NCI-H345 treated with DMSO at 0.1 percent for 48 hours (cell line): ENCODE measurements around the gene MRPL32.
"Not testable (repeated sequence)": the region's sequence is repeated elsewhere in the genome, so short reads cannot be mapped to it uniquely, and the experiment has no call there.

Experiments used
- DNase-seq: peaks from one replicate; lab custom pipeline; 2025; ENCODE audit not compliant: unreplicated experiment; lab: John Stamatoyannopoulos, UW

MRPL32 gene

DNA sequence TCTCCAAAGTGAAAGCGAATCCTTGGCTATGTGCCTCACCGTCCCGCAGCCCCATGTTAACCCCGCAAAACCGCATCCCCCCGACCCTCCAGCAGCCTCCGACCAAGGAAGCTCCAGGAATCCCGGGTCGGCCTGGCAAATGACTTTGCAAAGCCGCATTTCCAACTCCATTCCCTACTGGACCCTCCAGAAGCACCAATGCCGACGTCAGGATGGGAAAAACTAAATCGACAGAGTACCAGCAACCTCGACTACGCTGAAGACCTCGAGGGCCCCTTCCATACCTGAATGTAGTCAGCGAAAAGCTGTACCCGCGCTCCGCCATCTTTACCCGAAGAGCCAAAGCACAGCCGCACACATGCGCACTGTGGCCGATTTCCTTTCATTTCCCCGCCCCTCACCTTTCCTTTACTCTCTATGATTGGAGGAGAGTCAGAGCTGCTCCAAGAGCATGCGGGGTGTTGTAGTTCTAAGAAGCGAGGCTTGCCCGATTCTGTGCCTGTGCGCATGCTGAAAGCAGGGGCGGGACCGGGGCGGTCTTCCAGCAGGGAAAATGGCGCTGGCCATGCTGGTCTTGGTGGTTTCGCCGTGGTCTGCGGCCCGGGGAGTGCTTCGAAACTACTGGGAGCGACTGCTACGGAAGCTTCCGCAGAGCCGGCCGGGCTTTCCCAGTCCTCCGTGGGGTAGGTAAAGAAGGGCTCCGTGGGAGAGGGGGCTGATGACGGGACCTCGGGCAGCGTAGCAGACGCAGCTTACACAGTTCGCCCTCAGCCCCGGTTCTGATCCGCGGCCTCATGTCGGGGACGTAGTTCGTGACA is at the start of gene MRPL32, which contains the start of gene PSMA2:
Gene MRPL32, plus strand, starts transcription at position 543 of the 818 bp plus-strand sequence. Its CDS starts 11 bp downstream, at position 554.
Gene PSMA2, minus strand, starts transcription at position 341 of the 818 bp plus-strand sequence. Its CDS starts 16 bp downstream, at position 325.
- DNase-seq: peak; percentile 99

DNA sequence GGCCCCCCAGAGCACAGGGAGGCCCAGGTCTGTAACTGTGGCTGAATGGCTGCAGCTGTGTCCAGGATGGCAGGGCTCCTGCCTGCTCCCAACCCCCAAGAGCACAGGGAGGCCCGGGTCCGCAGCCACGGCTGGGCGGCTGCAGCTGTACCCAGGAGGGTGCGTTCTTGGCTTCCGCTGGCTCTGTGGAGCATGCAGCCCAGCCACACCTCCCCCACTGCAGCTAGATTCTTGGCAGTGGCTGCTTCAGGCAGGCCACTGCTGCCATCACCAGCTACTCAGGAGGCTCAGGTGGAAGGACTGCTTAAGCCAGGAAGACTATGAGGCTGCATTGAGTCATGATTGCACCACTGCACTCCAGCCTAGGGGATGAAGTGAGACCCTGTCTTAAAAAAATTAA is 48.2 kb upstream of the MRPL32 start:
- no peak for DNase-seq

DNA sequence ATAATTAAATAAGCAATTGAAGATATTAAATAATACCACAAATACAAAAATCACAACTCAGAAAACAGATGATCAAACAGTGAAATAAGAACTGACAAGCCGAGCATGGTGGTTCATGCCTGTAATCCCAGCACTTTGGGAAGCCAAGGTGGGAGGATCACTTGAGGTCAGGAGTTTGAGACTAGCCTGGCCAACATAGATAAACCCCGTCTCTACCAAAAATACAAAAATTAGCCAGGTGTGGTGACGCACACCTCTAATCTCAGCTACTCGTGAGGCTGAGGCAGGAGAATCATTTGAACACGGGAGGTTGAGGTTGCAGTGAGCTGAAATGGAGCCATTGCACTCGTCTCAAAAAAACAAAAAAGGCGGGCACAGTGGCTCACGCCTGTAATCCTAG is 47.0 kb upstream of the MRPL32 start:
- not testable (repeated sequence) for DNase-seq

DNA sequence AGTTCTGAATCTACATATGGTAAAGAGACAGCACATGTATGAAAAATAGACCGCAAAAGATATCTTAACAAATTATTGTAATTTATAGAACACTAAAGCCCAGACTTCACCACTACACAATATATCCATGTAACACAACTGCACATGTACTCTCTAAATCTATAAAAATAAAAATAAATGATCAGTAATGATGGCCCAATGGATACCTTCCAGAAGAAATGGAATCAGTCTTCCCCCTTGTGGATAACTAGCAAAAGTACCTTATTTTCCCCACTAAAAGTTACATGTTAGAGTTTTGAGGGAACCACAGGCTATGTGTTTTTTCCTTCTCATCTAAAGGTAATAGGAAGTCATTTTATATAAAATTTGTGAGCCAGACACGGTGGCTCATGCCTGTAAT is 46.0 kb upstream of the MRPL32 start:
- DNase-seq: no peak

DNA sequence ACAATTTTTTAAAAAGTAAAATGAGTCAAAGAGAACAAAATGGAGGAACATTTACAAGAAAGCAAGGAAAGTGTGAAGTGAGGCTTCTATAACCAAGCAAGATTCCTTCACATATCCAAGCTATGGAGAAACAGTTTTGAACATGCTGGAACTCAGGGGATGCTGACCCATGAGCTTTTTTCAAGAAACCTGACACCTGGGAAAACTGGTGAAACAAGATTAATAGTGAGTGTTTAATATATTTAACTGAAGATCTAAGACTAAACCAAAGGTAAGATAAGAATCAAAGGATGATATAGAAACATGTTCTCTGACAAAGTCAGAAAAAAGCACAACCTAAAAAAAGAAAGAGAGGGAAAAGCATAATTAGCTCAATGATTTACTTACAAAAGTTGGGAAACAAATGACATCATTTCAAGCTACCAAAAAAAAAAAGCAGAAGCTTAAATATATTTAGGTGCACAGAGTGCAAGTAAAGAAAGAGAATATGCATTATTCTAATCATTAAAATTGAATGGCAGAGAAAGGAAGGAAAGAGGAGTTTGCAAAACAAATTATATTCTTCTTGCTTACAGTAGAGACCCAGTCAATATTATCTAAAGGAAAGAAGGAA is 45.2 kb upstream of the MRPL32 start:
- DNase-seq: no peak

DNA sequence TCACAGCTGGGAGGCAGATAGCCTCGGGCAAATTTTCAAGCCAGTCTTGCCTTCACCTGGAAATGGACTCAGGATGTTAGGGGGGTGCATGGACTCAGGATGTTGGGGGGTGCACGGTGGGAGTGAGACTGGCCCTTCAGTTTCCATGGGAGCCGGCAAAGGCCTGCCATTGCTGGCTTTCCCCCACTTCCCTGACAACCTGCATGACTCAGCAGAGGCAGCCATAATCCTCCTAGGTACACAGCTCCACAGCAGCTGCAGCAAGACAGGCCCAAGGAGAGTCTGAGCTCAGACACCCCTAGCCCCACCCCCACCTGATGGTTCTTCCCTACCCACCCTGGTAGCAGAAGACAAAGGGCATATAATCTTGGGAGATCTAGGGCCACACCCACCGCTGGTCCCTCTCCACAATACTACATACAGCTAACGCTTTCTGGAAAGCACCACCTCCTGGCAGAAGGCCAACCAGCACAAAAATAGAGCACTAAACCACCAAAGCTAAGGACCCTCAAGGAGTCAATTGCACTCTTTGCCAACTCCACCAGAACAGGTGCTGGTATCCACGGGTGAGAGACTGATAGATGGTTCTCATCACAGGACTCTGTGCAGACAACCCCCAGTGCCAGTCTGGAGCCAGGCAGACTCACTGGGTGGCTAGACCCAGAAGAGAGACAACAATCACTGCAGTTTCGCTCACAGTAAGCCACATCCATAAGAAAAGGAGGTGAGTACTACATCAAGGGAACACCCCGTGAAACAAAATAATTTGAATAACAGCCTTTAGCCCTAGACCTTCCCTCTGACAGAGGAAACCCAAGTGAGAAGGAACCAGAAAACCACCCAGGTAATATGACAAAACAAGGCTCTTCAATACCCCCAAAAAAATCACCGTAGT is 38.6 kb upstream of the MRPL32 start:
- peak; percentile 71 for DNase-seq

DNA sequence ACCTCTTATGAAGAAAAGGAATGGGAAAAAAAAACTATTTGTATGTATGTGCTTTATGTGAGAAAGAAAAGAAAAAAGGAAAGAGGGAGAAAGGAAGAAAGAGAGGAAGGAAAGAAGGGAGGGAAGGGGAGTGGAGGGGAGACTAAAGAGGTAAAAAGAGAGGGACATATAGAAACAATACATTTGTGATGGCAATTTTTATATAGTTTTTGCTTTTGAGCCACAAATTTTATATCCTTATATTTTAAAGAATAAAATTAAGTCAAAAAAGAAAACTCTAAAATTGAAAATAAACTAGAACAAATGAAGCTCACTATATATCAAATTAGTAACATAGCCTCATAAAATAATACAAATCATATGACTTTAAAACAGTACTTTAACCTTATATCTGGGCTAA is 31.3 kb upstream of the MRPL32 start:
- DNase-seq: no peak

DNA sequence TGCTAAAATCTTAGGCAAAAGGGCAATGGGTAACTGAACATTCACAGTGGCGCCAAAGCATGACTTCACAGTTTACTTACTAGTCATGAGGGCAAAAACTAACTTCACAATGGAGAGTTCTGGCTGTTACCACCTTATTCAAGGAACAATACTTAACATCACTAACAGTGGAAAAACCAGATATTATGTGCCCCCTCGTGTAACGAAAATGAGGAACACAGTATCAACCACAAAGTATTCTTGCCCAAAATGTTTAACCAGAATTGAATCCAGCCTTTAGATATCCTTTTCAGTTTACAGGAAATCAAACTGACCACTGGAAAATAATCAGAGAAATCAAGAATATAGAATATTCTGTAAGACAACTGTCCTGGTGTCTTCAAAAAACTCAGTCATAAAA is 29.8 kb upstream of the MRPL32 start:
- no peak for DNase-seq

DNA sequence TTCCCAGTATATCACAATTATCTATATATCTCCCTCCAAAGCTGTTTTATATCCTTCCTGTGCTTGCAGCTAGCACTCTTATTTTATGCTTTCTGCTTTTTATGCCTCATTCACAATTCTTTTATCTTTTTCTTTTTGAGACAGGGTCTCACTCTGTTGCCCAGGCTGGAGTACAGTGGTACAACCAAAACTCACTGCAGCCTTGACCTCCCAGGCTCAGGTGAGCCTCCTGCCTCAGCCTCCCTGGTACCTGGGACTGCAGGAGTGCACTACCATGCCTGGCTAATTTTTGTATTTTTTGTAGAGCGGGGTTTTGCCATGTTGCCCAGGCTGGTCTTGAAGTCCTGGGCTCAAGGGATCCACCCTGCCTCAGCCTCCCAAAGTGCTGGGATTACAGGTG is 26.0 kb upstream of the MRPL32 start:
- no peak for DNase-seq

DNA sequence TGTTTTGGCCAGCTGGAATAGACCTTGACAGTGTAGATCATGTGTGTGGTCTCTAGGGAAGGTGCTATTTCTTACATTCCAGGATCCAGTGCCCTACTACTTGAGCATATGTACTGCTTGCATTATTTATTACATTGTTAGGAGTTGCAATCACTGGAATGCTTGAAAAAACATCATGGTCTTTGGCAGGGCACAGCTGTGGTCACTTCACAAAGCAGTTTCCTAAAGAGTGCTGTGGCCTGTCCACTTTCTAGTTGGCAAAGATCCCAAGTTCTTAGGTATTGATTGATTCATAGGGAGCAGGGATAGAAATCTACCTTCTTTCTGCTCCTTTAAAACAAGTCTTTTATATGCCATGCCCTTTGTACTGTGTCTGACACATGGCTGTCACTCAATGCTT is 24.9 kb upstream of the MRPL32 start:
- no peak for DNase-seq

DNA sequence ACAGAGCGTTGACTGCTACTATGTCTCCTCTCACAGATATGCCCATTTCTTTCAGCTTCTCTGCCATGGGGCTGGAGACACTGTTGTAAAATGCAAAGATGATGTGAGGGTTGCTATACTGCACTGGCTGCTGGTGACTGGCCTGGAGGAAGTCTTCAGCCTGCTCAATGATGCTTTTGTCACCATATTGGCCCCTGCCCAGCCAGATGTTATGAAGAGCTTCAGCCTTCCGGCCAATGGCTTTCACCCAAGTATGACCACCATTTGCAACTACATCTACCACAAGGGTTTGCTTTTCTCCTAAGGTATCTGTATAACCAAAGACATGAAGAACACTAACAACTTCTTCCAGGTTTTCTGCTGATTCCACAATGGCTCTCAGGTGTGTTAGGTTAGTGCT is 21.9 kb upstream of the MRPL32 start:
- DNase-seq: no peak

DNA sequence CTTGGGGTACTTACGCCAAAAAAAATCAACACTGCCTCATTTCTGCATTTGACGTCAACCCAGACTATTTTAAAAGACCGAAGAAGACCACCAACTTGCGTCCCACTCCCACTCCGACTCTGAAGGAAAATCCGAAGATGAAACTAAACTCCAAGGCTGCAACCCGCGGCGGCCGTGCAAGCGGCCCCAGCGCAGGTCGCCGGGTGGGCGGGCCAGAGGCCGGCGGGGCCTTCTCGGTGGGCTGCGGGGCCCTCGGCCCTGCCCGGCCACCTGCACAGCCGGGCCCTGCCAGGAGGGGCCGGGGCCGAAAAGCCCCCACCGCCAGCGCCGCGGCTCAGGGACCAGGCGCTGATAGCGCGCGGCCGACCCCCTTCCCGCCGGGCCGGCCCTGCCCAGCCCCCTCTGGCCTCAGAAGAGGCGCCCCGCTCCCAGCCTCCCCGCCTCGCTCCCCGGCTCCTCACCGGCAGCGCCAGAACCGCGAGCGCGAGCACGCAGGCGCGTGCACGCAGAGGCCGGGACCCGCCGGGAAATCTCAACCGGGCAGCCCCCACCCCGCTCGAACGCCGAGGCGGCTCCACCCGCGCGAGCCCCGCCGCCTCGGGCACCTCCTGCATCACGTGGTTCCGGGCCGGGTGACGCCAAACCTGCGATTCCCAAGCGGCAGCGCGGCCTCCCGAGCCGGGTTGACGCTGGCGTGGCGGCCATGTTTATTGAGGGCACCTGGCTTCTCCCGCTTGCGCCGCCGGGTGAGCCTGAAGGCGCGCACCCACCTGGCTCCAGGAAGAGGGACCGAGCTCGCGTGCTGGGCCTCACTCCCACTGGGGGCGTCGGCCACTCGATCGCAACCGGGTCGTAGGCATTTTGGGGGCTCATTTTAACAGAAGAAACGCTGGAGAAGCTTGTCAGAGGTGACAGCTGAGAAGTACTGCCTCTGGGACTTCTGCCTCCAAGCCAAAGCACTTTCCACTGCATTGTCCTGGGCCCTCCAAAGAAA is 20.4 kb upstream of the MRPL32 start, which contains the start of gene C7orf25:
Gene C7orf25, minus strand, starts transcription at position 617 of the 994 bp plus-strand sequence. CDS start 1,170 bp downstream, outside the sequence.
- peak; percentile 91 for DNase-seq

DNA sequence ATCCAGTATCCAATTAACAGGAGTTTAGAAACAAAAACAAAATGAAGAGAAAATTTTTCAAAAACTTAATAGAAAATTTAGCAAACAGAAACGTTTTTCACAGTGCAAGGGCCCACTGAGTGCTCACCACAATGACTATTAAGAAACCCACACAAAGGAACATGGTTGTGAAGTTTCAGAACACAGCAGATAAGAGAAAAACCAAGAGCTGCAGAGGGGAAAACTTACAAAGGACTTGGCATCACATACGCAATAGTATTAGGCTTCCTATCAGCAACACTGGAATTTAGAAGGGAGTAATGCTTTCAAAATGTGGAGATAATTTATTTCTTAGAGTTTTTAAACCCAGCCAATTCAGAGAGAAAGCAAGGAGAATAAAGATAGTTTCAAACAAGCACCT is 18.6 kb upstream of the MRPL32 start:
- DNase-seq: no peak

DNA sequence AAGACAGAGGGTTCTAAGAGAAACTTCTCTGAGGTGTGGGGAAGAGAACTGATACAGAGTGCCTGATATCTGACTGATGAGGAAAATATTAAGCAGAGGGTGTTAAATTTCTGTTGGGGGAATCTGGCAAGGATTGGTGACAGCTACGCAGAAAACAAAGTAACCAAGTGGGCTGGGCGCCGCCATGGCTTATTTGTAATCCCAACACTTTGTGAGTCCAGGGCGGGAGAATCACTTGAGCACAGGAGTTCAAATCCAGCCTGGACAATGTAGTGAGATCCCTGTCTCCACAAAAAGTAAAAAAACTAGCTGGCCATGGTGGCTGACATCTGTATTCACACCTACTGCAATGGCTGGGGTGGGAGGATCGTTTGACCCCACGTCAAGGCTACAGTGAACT is 18.2 kb upstream of the MRPL32 start:
- no peak for DNase-seq

DNA sequence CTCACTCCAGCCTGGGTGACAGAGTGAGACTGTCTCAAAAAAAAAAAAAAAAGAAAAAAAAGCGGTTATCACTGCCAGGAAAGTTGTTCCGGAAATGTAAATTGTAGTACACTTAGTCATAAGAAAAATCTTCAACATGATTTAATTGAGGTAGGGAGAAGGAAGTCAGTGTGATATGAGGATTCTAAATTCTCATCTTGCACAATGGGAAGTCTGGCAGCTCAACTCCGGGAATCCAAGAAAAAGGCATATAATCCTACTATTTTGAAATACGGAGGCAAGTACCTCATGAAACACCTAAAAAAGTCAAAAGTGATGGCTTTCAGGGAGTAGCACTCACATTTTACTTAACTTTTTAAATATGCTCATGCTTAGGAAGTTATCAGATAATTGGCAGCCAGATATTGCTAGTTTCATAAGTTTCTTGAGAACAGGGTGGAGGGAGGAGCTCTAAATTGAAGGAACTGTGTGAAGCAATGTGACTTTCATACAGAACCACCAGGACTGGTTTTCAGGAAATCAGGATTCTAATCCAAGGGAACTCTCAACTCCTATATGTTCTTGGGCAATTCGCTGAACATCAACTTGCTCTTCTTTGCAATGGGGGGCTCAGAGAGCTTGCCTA is 17.6 kb upstream of the MRPL32 start:
- DNase-seq: no peak

DNA sequence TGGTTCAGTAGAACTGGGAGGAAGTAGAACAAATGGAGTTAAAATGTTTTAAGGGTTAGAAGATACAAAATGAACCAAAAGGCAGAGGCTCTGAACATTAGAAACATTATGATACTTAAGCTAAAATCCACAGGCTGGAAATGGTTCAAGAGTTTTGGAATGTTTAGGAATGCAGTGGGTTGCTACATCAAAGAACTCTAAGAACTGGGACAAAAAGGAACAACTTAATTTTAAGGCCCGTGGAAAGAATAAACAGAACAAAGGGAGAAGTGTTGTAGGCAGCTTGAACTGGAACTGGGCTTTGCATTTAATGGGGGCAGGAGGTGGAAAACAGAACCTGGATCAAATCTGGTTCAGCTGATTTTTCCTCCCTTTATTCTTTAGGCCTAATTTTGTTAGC is 16.8 kb upstream of the MRPL32 start:
- no peak for DNase-seq

DNA sequence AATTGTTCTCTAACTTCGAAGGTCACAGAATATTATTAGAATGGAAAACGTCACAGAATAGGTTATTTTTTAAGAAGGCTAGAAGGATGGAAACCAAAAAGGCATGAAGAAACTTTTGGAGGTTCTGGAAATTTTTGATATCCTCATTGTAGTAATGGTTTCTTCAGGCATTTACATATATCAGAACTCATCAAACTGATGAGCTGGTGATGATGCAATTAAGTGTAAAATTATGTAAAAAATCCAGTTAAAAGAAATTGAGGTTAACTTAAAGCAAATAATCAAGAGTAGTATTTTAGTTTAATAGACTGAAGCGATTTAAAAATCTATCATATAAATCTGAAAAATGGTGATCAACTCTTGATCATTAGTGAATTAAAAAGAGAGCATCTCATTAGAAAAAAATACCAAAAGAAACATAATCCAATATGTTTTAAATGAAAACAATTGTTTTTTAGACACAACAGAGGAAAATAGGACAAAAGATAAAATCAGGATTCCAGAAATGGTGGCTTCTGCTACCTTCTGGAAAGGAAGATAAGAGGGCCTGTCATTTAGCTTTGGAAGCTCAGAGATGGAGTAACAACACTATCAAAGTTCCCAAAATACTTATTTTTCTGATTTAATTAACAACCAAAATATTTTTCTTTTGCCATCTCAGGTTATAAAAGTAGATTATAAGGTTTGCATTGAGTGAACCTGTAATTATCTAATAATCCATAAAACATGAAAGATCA is 10.0 kb upstream of the MRPL32 start:
- no peak for DNase-seq

DNA sequence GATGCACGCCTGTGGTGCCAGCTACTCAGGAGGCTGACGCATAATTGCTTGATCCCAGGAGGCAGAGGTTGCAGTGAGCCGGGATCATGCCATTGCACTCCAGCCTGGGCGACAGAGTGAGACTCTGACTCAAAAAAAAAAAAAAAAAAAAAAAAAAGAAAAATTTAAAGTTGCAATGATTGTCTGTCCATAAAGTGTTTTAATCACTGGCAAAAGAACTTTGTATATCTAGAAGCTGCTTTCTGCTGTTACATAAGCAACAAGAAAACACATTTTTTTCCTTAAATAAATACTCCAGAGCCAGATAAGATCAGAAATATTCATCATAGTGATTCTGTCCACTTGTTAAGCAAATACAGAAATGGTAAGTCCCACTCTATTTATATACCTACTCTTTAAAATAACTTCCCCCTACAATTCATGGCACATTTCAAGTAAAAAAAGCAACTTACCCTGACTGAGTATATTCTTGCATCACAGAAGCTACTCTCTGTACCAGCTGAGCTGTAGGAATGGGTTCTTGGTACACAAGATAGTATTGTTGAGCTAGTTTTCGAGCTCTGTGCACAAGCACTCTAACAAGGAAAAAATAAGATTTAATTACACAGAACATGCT is 7.8 kb upstream of the MRPL32 start:
- DNase-seq: no peak

DNA sequence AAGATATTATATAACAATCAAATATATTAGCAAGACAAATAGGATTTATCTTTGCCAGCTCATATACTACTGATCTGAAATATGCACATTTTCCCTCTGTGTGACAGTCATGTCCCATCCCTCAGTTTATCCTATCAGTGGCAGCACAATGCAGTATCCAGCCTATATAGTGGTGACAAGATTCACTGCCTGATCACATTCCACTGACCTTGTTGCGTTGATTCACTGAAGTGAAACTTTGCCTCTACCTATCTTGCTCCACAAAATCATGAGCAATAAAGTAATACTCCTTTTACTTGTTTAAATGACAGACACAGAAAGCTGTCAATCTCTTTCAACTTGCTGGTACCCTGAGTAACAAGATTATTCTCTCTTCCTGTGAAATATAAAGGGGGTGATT is 6.5 kb upstream of the MRPL32 start:
- no peak for DNase-seq
